Cardiac muscle cell (in vitro differentiated cells and primary cell): ENCODE results near the gene ANO9. TPM values are rescaled to one million over a fixed set of nuclear protein-coding genes. Genes with fewer than 3 reads are reported as not detected.
"Not testable (repeated sequence)": the region's sequence is repeated elsewhere in the genome, so short reads cannot be mapped to it uniquely, and the experiment has no call there.

ENCODE experiments used
- DNase-seq, 2 donors: peaks; one replicate each; pipeline versions ENCODE4 v3.0.0 to v3.0.0-alpha.2; 2010 to 2017; ENCODE audit warnings: low read depth in 1 of 2, low spot score in 1 of 2
- H3K27ac ChIP-seq: fragments of 200-600 bp; sonication (generic); 2 replicates; pipeline ENCODE4 v1.5.1; 2016
- H3K27me3 ChIP-seq: fragments of 200-600 bp; sonication (generic); 2 replicates; pipeline ENCODE4 v1.6.0; 2016; ENCODE audit warnings: control low read depth
- H3K36me3 ChIP-seq: fragments of 200-600 bp; sonication (generic); 2 replicates; pipeline ENCODE4 v1.5.1; 2016; ENCODE audit warnings: control low read depth
- H3K4me1 ChIP-seq: fragments of 200-600 bp; sonication (generic); 2 replicates; pipeline ENCODE4 v1.8.1; 2017; ENCODE audit warnings: low read depth, mild to moderate bottlenecking, mixed run types
- H3K4me3 ChIP-seq: fragments of 200-600 bp; sonication (generic); 2 replicates; pipeline ENCODE4 v1.5.1; 2016; ENCODE audit warnings: mild to moderate bottlenecking
- H3K9me3 ChIP-seq: fragments of 200-600 bp; sonication (generic); 2 replicates; pipeline ENCODE4 v1.5.1; 2017; ENCODE audit warnings: low read depth, mild to moderate bottlenecking, control low read depth
- CTCF ChIP-seq: IDR thresholded peaks from 2 replicates; pipeline ENCODE4 v1.5.1; 2012; ENCODE audit warnings: low read depth, mild to moderate bottlenecking, low read length
- polyA plus RNA-seq: library from polyadenylated mRNA; unstranded; fragments of >200 nt; fragmentation: Nextera tagmentation; extraction: Ambion mirVana; gene quantifications from 2 replicates; pipeline ENCODE4 v1.2.1, GENCODE V29; 2016
- total RNA-seq: library from RNA; depleted of rRNA; stranded (reverse); fragments of >200 nt; gene quantifications from 2 replicates; pipeline ENCODE4 v1.2.3, GENCODE V29; 2016

ANO9 gene
- total and polyA plus RNA-seq, 2 experiments from 2014 or later, result 0.23 to 0.51 TPM

- TF ChIP-seq CTCF, result no peak
- H3K9me3 ChIP-seq, result no peaks in the 10 kb centered on the region
- H3K4me3 ChIP-seq, result no peak overlapping the region
- H3K4me1 ChIP-seq, result no peaks in the 10 kb centered on the region
- H3K27me3 ChIP-seq, result no peaks in the 10 kb centered on the region
- H3K36me3 ChIP-seq, result no peaks in the 10 kb centered on the region
- H3K27ac ChIP-seq, result no peak overlapping the region
- peak in 1 of 2 donors; percentile 44 for DNase-seq
Measured at GRCh38 chr11:405323-405953, 36.4 kb downstream of the ANO9 start.

DNA sequence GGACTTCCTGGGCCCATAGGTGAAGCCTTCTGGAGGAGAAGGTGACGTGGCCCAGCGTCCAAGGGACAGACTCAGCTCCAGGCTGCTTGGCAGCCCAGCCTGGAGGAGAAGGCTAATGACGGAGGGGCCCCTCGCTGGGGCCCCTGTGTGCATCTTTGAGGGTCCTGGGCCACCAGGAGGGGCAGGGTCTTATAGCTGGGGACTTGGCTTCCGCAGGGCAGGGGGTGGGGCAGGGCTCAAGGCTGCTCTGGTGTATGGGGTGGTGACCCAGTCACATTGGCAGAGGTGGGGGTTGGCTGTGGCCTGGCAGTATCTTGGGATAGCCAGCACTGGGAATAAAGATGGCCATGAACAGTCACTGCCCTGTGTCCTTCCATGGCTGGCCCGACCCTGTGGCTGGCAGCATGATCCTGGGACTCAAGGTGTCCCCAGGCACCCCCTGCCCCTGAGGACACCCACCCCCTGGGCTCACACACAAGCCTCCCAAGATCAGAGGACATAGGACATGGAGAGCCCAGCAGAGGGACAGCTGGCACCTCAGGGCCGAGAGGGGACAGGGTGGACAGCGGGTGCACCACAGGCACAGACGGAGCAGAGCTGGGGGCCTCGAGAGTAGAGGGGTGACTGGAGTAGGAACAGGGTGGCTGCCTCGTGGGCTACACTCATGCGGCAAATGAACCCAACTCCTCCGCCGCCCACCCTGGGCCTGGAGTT, 37.1 kb downstream of the ANO9 start:
- Histone ChIP-seq H3K4me3 (no peak overlapping the region), H3K27ac (no peak overlapping the region), H3K4me1 (no peaks in the 10 kb centered on the region), H3K27me3 (no peaks in the 10 kb centered on the region), H3K9me3 (no peaks in the 10 kb centered on the region), H3K36me3 (no peaks in the 10 kb centered on the region)
- no peak for DNase-seq
- no peak for TF ChIP-seq CTCF

DNA sequence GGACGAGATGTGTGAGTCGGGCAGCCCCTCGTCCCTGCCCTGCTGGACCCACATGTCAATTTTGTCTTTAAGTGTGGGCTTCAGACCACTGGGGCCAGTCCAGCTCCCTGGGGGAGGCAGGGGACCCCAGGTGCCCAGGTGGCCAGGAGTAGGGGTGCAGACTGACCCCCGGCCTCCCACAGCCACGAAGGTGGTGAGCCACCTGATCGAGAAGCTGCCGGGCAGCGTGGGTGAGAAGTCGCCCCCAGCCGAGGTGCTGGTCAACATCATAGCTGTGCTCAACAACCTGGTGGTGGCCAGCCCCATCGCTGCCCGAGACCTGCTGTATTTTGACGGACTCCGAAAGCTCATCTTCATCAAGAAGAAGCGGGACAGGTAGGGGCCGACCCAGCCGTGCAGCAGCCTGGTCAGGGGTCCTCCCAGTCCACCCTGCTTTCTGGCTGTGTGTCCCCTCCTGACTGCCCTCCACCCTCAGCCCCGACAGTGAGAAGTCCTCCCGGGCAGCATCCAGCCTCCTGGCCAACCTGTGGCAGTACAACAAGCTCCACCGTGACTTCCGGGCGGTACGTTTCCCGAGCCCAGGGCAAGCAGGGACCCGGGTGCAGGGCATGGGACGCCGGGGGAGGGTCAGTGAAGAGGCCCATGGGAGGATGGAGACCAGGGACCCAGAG, 37.9 kb downstream of the ANO9 start:
- Histone ChIP-seq H3K9me3 (no peaks in the 10 kb centered on the region), H3K36me3 (no peaks in the 10 kb centered on the region), H3K4me1 (no peaks in the 10 kb centered on the region), H3K27ac (no peak overlapping the region), H3K4me3 (no peak overlapping the region), H3K27me3 (no peaks in the 10 kb centered on the region)
- no peak for TF ChIP-seq CTCF
- DNase-seq, result no peak

GRCh38 chr11:403021-403760, 38.6 kb downstream of the ANO9 start:
- Histone ChIP-seq H3K36me3 (no peaks in the 10 kb centered on the region), H3K27ac (no peak overlapping the region), H3K4me1 (no peaks in the 10 kb centered on the region), H3K9me3 (no peaks in the 10 kb centered on the region), H3K27me3 (no peaks in the 10 kb centered on the region), H3K4me3 (no peak overlapping the region)
- TF ChIP-seq CTCF, result no peak
- DNase-seq, result no peak

GRCh38 chr11:401196-401595, 40.6 kb downstream of the ANO9 start:
- H3K36me3 ChIP-seq, H3K4me1 ChIP-seq, DNase-seq, H3K27me3 ChIP-seq, H3K4me3 ChIP-seq, H3K27ac ChIP-seq, H3K9me3 ChIP-seq: not testable (repeated sequence)
